Lower leg skin (tissue), 3 donors: ENCODE results near the gene SLC41A2.

ENCODE experiments used
- CTCF ChIP-seq, 3 donors: fragments of 450-650 bp; IDR thresholded peaks; one replicate each; pipeline ENCODE4 v1.5.1; 2016; ENCODE audit warnings: antibody characterized with exemption in 3 of 3, mild to moderate bottlenecking in 3 of 3, moderate library complexity in 2 of 3
- POLR2A ChIP-seq, 2 donors: fragments of 450-650 bp; IDR thresholded peaks; one replicate each; pipeline ENCODE4 v1.6.1; 2016 to 2017; ENCODE audit warnings: antibody characterized with exemption in 2 of 2, mild to moderate bottlenecking in 1 of 2, moderate library complexity in 1 of 2

DNA sequence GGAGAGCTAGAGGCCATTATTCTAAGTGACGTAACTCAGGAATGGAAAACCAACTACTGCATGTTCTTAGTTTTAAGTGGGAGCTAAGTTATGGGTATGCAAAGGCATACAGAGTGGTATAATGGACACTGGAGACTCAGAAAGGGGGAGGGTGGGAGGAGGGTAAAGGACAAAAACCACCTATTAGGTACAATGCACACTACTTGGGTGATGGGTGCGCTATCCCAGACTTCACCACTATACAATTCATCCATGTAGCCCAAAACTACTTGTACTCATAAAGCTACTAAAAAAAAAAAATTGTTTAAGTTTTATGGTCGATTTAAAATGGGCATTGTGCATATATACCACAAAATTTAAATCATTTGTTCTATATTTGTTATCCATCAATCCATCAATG, 24.3 kb downstream of the SLC41A2 start:
- no peak for TF ChIP-seq CTCF (IDR thresholded peaks at IDR 0.05)
- TF ChIP-seq POLR2A (IDR thresholded peaks at IDR 0.05) = no peak
